H1 (cell line): ENCODE results near the gene NAGS. TPM values are rescaled to one million over a fixed set of nuclear protein-coding genes. Genes with fewer than 3 reads are reported as not detected.

Source experiments
- HDAC2 ChIP-seq, 2 experiments: fragments of 300-600 bp in 1 of 2; sonication (generic) in 1 of 2; IDR thresholded peaks; 2 replicates each; pipeline ENCODE4 v1.6.1; 2011 to 2012; ENCODE audit warnings: low read depth in 2 of 2, low read length in 2 of 2, mild to moderate bottlenecking in 2 of 2, moderate library complexity in 2 of 2, borderline replicate concordance in 1 of 2, inconsistent platforms in 1 of 2
- KDM4A ChIP-seq: IDR thresholded peaks from one replicate; pipeline ENCODE4 v1.7.1; 2012; ENCODE audit warnings: low read depth, mild to moderate bottlenecking, moderate library complexity, low read length, inconsistent platforms; ENCODE audit not compliant: severe bottlenecking
- PHF8 ChIP-seq: fragments of 200-600 bp; sonication (generic); conservative IDR thresholded peaks from 2 replicates; pipeline ENCODE4 v1.7.1; 2012; ENCODE audit warnings: low read depth, mild to moderate bottlenecking, inconsistent platforms, low read length, moderate library complexity
- POLR2A ChIP-seq, 2 experiments: IDR thresholded peaks; 1 replicate in 1 of 2; 2 replicates in 1 of 2; pipeline ENCODE4 v1.6.1; 2011; ENCODE audit warnings: low read depth in 2 of 2, low read length in 2 of 2, mild to moderate bottlenecking in 2 of 2; ENCODE audit errors: control extremely low read depth in 1 of 2
- TBP ChIP-seq: IDR thresholded peaks from 2 replicates; pipeline ENCODE4 v1.6.1; 2011; ENCODE audit warnings: low read depth, low read length, improper control_type of control experiment
- TCF12 ChIP-seq: IDR thresholded peaks from 2 replicates; pipeline ENCODE4 v1.6.1; 2011; ENCODE audit warnings: low read depth, mild to moderate bottlenecking, low read length
- polyA plus RNA-seq, 7 experiments: library from polyadenylated mRNA; depleted of rRNA in 3 of 7; stranded (reverse) in 5 of 7; unstranded in 2 of 7; fragments of >200 nt in 5 of 7; fragments of 200-250 nt in 2 of 7; gene quantifications; 1 replicate in 5 of 7; 2 replicates in 1 of 7; 4 replicates in 1 of 7; pipeline versions ENCODE4 v1.2.1 to v1.2.3, GENCODE V29; 2011 to 2013; ENCODE audit warnings: missing spikeins in 2 of 7, mixed read lengths in 2 of 7
- total RNA-seq: library from RNA; stranded (reverse); fragmentation: NEBNext Ultra II Directional; extraction: Animal tissue kit (Norgen Biotek cat#: 25700); gene quantifications from 2 replicates; pipeline ENCODE4 v1.2.1, GENCODE V29; 2021

Gene NAGS
- total and polyA plus RNA-seq, 2 of the 8 experiments (the other 6 are each of a cell fraction or from before 2014, with no cell fraction given) = 4.0 to 5.1 TPM

GRCh38 chr17:44007346-44008204 is 3.2 kb downstream of the NAGS start (continued):
- TF ChIP-seq PHF8 (no peak; the same call in 1 of the 2 replicates), TCF12 (no peak), HDAC2 (IDR thresholded peaks at IDR 0.05; ENCODE audit: borderline replicate concordance in 1 of 2, low read depth in 2 of 2, low read length in 2 of 2) (0 out of 4 replicates have a peak, but pooled peaks of 1 of the 2 experiments have one; percentile 40), KDM4A (peak; percentile 65), TBP (0 out of 2 replicates have a peak, but pooled peaks have one; percentile 4), POLR2A (IDR thresholded peaks at IDR 0.05; ENCODE audit: control extremely low read depth in 1 of 2, low read depth in 2 of 2, low read length in 2 of 2) (peak in 1 of 2 experiments; percentile 46; a peak in 1 of 3 replicates)
